ENCODE measurements around the gene TNIP1. TPM values are rescaled to one million over a fixed set of nuclear protein-coding genes. Genes with fewer than 3 reads are reported as not detected.

Gene TNIP1
- polyA plus RNA-seq, 1 donor, result 61.6 TPM

- no peak for DNase-seq
Observed at GRCh38 chr5:151065609-151066008, 15.2 kb downstream of the TNIP1 start.

GRCh38 chr5:151064916-151065499 lies 15.8 kb downstream of the TNIP1 start:
- no peak for DNase-seq

- no peak for DNase-seq
Observed at GRCh38 chr5:151063142-151063989, 17.5 kb downstream of the TNIP1 start.

GRCh38 chr5:151062405-151063141 lies 18.3 kb downstream of the TNIP1 start:
- no peak for DNase-seq

- DNase-seq, result no peak
Observed at GRCh38 chr5:151060742-151061141, 20.1 kb downstream of the TNIP1 start.

DNA sequence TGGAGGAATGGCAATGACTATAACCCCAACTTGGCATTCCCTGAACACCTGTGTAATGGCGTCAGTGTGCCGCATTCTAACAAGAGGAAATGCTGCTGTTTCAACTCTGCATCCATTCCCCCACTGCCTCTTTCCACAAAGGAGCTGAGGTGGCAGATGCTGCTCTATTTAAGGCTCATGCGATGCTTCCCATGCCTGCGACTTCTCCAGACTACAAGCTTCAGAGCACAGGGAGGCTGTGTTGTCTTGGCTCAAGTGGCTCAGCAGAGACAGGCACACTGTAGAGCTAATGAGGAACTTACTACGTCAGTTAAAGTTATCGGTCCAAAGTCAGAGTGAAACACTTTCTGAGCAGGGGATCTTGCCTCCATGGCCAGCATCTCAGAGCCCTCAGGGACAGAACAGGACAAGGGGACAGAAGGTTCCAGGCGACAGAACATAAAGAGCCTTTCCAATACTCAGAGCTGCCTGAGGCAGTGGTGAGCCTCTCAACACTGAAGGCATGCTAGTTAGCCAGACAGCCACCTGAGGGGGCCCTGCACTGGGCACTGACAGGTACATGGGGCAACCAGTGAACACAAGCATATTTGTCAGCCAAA lies 21.8 kb downstream of the TNIP1 start:
- DNase-seq, result no peak

DNA sequence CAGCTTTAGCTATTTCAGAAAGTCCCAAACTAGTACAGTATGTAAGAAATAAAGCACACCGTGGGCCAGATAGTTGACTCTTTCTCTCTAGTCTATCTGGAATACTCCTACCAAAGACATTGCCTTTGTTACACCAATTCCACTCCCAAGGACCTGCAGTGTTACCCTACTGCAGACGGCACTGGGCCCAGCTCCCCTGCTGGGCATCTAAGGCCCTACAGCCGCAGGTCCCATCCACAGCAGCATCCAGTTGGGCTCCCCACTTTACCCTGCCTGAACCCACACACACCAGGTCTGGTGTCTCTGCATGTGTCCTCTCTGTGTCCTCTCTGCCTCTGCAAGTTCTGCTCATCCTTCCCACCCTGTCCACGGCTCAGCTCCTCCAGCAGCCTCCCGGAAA lies 22.5 kb downstream of the TNIP1 start:
- no peak for DNase-seq

GRCh38 chr5:151056379-151057325 lies 24.2 kb downstream of the TNIP1 start:
- no peak for DNase-seq

DNA sequence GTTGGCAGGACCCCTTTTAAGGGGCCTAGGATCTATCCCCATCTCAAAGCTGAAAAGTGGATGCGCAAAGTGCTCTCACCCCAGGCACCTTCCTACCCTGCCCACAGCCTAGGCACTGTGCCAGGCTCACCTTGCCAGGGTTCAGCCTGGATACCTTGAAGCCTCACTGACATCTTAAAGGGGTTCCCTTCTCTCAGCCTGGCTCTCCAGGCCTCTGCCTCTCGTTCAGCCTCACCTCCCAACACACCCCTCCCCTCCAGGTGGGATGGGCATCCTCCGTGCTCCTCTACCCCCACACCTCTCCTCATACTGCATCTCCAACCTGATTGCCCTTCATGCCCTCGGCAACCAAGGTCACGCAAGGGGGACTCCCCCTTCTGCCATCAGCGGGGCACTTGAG lies 25.5 kb downstream of the TNIP1 start:
- DNase-seq, result no peak

GRCh38 chr5:151054709-151055108 lies 26.1 kb downstream of the TNIP1 start:
- DNase-seq, result no peak

DNA sequence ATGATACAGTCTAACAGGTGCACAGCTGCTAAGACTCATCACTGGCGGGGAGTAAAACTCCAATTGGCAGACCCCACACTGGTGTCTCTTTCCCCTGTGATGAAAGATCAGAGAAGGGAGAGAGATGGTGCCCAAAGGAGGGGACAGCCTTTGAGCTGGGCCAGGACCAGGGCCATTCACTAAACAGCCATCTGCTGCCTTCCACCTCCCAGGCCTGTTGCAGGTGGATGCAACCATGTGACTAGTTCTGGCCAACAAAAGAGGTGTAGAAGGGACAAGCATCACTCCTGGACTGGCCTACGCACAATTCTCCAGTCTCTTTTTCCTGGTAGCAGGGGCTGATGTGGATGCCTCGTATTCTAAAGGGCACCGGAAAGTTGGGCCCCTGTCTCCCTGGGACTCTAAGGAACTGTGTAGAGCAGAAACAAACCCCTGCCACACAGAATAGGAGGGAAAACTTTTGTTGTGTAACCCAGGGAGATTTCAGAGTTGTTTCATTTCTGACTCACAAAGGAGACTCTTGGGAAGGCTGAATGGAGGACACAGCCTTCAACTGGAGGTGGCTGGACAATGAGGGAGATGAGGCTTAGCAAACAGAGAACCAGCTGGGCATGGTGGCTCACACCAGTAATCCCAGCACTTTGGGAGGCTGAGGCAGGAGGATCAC lies 26.9 kb downstream of the TNIP1 start:
- no peak for DNase-seq

- no peak for DNase-seq
Observed at GRCh38 chr5:151052836-151053235, 28.0 kb downstream of the TNIP1 start.

DNA sequence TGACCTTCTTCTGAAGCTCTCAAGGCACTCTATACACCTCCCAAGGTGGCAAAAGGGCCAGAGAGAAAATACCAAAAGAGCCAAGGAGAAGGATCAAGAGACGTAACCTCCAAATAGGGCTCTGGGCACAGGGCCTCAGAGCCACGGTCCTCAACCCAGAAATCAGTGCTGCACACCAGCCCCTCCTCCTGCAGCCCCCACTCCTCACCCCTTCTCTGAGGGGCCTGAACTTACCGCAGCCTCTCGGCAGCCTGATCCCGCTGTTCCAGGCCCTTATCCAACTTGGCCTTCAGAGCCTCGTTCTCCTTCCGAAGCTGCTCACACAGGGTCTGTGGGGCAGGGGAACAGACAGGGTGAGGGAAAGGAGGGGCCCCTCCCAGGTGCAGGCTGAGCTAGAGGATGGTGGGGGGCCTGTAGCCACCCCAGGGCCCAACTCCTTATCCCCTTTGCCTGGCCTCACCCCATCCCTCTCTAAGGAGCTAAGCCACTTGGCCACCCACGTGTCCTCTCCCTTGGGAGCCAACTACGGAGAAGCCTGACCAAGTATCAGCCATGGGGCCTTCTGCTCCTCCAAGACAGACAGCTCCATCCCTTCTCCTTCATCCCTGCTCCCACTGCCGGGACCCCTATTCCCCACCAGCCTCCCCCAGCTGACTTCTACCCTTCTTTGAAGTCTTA lies 28.8 kb downstream of the TNIP1 start:
- DNase-seq, result no peak

- DNase-seq, result peak; percentile 76
Observed at GRCh38 chr5:151051066-151051930, 29.5 kb downstream of the TNIP1 start.

DNA sequence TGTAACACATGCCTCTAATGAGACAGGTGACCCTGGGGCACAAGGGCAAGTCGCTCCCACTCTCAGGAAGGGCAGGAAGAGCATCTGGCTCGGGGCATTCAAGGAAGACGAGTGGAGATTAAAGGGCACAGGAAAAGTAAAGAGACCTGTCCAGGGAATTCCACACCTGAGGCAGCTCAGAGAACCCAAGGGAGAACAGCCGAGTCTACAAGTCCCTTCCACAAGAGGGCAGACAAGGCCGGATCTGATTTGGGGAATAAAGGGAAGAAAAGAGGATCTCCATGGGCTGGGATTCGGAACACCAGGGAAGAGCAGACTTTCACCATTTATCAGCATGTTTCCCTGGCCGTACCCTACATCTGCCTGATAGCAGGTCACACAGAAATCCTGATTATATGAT lies 32.3 kb downstream of the TNIP1 start:
- no peak for DNase-seq

DNA sequence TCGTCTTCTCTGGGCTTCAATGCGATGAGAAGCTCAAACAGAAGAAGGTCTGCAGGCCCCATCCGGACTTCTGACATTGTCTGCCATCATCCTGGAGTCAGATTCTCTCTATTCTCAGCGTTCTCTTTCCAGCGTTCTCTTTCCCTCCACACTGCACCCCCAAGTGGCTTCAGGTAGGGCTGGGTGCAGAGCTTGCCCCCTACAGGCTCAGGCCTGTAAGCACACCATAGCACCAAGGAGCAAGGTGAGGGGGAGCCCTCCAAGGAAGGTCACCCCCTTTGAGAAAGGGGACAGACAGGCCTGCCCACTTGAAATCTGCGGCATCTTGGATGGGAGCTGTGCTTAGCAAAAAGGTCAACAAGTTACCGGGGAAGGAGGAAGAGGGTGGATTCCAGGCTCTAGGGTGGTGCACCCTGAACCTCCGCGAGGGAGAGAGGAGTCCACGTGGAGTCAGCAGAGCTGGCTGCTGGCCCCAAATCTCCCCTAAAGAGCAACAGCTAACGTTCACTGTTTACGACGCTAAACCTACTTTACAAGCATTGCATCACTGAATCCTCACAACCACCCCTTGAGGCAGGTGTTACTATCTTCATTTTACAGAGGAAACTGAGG lies 32.9 kb downstream of the TNIP1 start:
- DNase-seq, result no peak

GRCh38 chr5:151042453-151043093 lies 38.3 kb downstream of the TNIP1 start:
- DNase-seq, result no peak

DNA sequence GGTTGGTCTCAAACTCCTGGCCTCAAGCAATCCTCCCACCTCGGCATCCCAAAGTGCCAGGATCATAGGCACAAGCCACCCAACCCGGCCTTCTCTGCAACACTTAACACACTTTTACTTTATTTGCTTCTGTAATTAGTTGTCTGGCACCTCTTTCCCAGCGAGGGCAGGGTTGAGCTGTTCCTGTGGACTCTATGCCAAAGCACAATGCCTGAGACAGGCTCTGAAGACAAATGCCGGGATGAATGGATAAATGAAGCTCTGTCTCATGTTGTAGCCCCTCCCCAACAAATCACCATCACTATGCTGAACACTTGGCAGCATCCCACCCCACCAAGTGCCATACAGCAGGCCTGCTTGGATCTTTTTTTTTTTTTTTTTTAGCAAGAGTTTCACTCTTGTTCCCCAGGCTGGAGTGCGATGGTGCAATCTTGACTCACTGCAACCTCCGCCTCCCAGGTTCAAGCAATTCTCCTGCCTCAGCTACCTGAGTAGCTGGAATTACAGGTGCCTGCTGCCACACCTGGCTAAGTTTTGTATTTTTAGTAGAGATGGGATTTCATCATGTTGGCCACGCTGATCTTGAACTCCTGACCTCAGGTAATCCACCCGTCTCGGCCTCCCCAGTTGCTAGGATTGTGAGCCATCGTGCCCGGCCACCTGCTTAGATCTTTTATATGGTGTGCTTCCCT lies 39.1 kb downstream of the TNIP1 start:
- DNase-seq, result no peak
